HEK293 (cell line): Measurements from ENCODE around the gene CDC42BPA.

Experiments used
- KLF16 ChIP-seq: fragments of 450-650 bp; formaldehyde crosslinking; IDR thresholded peaks from 2 replicates; pipeline ENCODE4 v1.5.1; 2017; ENCODE audit warnings: missing biosample characterization, missing genetic modification characterization
- TRIM28 ChIP-seq: IDR thresholded peaks from 2 replicates; pipeline ENCODE4 v1.6.1; 2011; ENCODE audit warnings: low read length, control low read depth, borderline replicate concordance
- ZBTB11 ChIP-seq: fragments of 450-650 bp; formaldehyde crosslinking; conservative IDR thresholded peaks from 2 replicates; pipeline ENCODE4 v1.5.1; 2016; ENCODE audit warnings: low read depth, missing biosample characterization, missing genetic modification characterization
- ZBTB7A ChIP-seq: fragments of 450-650 bp; formaldehyde crosslinking; IDR thresholded peaks from 2 replicates; pipeline ENCODE4 v1.5.1; 2016; ENCODE audit warnings: low read depth, missing biosample characterization, missing genetic modification characterization
- ZFP69B ChIP-seq: fragments of 450-650 bp; formaldehyde crosslinking; IDR thresholded peaks from 2 replicates; pipeline ENCODE4 v1.5.1; 2016; ENCODE audit warnings: missing biosample characterization, missing genetic modification characterization
- ZNF175 ChIP-seq: fragments of 450-650 bp; formaldehyde crosslinking; IDR thresholded peaks from 2 replicates; pipeline ENCODE4 v1.5.1; 2016; ENCODE audit warnings: missing biosample characterization, missing genetic modification characterization
- ZNF311 ChIP-seq: fragments of 450-650 bp; formaldehyde crosslinking; IDR thresholded peaks from 2 replicates; pipeline ENCODE4 v1.5.1; 2017; ENCODE audit warnings: missing biosample characterization, missing genetic modification characterization, borderline replicate concordance
- ZNF324 ChIP-seq: fragments of 450-650 bp; formaldehyde crosslinking; IDR thresholded peaks from 2 replicates; pipeline ENCODE4 v1.5.1; 2016; ENCODE audit warnings: missing biosample characterization, missing genetic modification characterization
- ZNF558 ChIP-seq: fragments of 450-650 bp; formaldehyde crosslinking; IDR thresholded peaks from 2 replicates; pipeline ENCODE4 v1.5.1; 2016; ENCODE audit warnings: missing biosample characterization, missing genetic modification characterization
- ZNF785 ChIP-seq: fragments of 450-650 bp; formaldehyde crosslinking; IDR thresholded peaks from 2 replicates; pipeline ENCODE4 v1.5.1; 2016; ENCODE audit warnings: missing biosample characterization, missing genetic modification characterization
- TF ChIP-seq, protein P1 (sequence below): fragments of 450-650 bp; formaldehyde crosslinking; IDR thresholded peaks from 2 replicates; pipeline ENCODE4 v1.5.1; 2016; ENCODE audit warnings: missing biosample characterization, missing genetic modification characterization

DNA sequence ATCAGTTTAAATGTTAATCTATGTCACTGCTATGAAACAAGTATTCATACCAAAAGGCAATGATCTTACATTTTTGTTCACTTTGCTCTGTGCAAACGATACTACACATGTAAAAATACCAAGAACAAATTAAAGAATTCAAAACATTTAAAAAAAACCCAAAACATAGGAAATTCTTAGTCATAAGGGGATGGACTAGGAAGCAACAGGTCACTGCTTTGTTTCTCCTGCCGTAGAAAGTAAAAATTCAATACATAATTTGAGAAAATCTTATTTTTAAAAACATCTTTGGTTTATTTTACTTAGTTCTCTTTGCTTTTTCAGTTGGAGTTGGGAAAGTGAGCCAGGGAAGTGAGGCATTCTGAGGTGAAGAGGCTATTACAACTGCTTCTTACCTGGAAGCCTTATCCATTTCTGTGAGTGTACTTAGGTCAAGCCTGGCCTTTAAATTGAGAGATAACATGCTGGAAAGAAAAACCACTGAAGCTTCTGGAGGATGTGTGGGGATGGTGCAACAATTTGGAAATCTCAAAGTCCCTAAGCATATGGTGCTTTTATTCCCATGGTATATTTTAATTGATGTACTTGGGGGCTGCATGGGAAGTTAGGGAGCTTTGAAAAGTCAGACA lies 183.5 kb downstream of the CDC42BPA start:
- no peak for TF ChIP-seq ZBTB7A
- TF ChIP-seq ZNF785: no peak
- no peak for TF ChIP-seq ZNF324 (tag by site-specific recombination)
- no peak for TF ChIP-seq ZFP69B (tag by site-specific recombination)
- TF ChIP-seq ZBTB11 (tag by site-specific recombination): no peak
- TF ChIP-seq TRIM28: no peak
- TF ChIP-seq ZNF558 (tag by site-specific recombination): no peak
- TF ChIP-seq ZNF311 (tag by site-specific recombination): no peak
- no peak for TF ChIP-seq ZNF175
- TF ChIP-seq, protein P1, sequence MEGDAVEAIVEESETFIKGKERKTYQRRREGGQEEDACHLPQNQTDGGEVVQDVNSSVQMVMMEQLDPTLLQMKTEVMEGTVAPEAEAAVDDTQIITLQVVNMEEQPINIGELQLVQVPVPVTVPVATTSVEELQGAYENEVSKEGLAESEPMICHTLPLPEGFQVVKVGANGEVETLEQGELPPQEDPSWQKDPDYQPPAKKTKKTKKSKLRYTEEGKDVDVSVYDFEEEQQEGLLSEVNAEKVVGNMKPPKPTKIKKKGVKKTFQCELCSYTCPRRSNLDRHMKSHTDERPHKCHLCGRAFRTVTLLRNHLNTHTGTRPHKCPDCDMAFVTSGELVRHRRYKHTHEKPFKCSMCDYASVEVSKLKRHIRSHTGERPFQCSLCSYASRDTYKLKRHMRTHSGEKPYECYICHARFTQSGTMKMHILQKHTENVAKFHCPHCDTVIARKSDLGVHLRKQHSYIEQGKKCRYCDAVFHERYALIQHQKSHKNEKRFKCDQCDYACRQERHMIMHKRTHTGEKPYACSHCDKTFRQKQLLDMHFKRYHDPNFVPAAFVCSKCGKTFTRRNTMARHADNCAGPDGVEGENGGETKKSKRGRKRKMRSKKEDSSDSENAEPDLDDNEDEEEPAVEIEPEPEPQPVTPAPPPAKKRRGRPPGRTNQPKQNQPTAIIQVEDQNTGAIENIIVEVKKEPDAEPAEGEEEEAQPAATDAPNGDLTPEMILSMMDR: no peak
- TF ChIP-seq KLF16: no peak
